ENCODE data around the gene GAS5.
"Not testable (repeated sequence)": the region's sequence is repeated elsewhere in the genome, so short reads cannot be mapped to it uniquely, and the experiment has no call there.

Gene GAS5

DNA sequence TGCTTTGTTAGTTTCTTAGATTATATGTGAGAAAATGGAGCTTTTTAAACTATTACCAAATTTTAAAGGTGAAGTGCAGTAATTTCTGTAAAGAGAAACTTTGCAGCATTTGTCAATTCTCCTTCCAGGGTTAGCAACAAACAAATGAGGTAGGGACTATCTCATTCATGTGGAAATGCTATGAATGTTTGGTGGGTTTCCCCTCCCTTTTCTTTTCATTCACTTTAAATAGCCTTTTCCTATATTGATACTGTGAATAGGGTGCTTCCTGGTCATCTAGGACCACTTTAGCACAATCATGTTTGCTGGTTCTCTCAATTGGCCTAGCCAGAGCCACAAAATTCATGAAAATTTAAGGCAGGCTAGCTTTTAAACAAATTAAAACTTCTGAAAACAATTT, 21.0 kb upstream of the GAS5 start:
- POLR2A ChIA-PET: interaction anchor here (0.9 kb wide), 1 partner anchor 21 kb away, joined by 3 read pairs; the partner anchor contains the start of genes GAS5 and ZBTB37
- TF ChIP-seq, protein P1, sequence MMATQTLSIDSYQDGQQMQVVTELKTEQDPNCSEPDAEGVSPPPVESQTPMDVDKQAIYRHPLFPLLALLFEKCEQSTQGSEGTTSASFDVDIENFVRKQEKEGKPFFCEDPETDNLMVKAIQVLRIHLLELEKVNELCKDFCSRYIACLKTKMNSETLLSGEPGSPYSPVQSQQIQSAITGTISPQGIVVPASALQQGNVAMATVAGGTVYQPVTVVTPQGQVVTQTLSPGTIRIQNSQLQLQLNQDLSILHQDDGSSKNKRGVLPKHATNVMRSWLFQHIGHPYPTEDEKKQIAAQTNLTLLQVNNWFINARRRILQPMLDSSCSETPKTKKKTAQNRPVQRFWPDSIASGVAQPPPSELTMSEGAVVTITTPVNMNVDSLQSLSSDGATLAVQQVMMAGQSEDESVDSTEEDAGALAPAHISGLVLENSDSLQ (IDR thresholded peaks at IDR 0.05): no peak
- TF ChIP-seq ELF4 (IDR thresholded peaks at IDR 0.05) (no peak), ARNT (IDR thresholded peaks at IDR 0.05) (no peak), HDGF (IDR thresholded peaks at IDR 0.05; ENCODE audit: borderline replicate concordance) (no peak), LEF1 (IDR thresholded peaks at IDR 0.05; ENCODE audit: borderline replicate concordance) (no peak), L3MBTL2 (conservative IDR thresholded peaks at IDR 0.05) (no peak), FOXK2 (IDR thresholded peaks at IDR 0.05) (no peak), SP1 (IDR thresholded peaks at IDR 0.05) (no peak), TARDBP (IDR thresholded peaks at IDR 0.05) (no peak), ZNF384 (IDR thresholded peaks at IDR 0.05) (no peak), FOXA1 (IDR thresholded peaks at IDR 0.05) (no peak), BHLHE40 (IDR thresholded peaks at IDR 0.05; ENCODE audit: borderline replicate concordance) (no peak), SUZ12 (IDR thresholded peaks at IDR 0.05) (no peak), FOXM1 (IDR thresholded peaks at IDR 0.05; ENCODE audit: borderline replicate concordance) (no peak), NFRKB (IDR thresholded peaks at IDR 0.05) (no peak), CTBP1 (IDR thresholded peaks at IDR 0.05; ENCODE audit: borderline replicate concordance) (no peak)
- CTCF ChIA-PET: interaction anchor here (0.7 kb wide), 1 partner anchor 110 kb away, joined by 4 read pairs; no protein-coding TSS in a partner anchor
- no peak for DNase-seq (ENCODE audit: extremely low spot score)

DNA sequence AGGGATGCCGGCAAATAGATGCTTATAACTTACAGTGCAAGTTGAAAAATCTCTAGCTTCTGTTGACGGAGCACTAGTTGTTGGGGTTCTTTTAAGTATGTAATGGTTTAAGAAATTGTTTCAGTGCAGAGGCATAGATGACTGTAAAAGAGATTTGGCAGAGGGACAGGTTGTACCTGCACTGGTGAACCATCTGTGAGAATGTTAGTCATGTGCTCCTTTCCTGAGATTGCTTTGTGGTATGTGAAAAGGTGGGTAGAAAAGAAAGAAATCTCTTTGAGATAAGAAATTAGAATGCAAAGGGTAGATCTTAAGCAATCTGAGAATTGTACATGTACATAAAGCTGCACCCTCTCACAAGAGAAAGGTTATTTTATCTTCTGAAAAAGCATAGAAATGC, 19.8 kb upstream of the GAS5 start:
- POLR2A ChIA-PET: no interaction called here
- TF ChIP-seq LEF1 (IDR thresholded peaks at IDR 0.05; ENCODE audit: borderline replicate concordance): no peak
- no peak for TF ChIP-seq BHLHE40 (IDR thresholded peaks at IDR 0.05; ENCODE audit: borderline replicate concordance)
- TF ChIP-seq ARNT (IDR thresholded peaks at IDR 0.05): no peak
- no peak for TF ChIP-seq L3MBTL2 (conservative IDR thresholded peaks at IDR 0.05)
- no peak for TF ChIP-seq ELF4 (IDR thresholded peaks at IDR 0.05)
- TF ChIP-seq FOXA1 (IDR thresholded peaks at IDR 0.05): no peak
- no peak for TF ChIP-seq TARDBP (IDR thresholded peaks at IDR 0.05)
- no peak for TF ChIP-seq SUZ12 (IDR thresholded peaks at IDR 0.05)
- no peak for TF ChIP-seq SP1 (IDR thresholded peaks at IDR 0.05)
- no peak for TF ChIP-seq CTBP1 (IDR thresholded peaks at IDR 0.05; ENCODE audit: borderline replicate concordance)
- TF ChIP-seq, protein P1 (IDR thresholded peaks at IDR 0.05): no peak
- no peak for TF ChIP-seq FOXK2 (IDR thresholded peaks at IDR 0.05)
- TF ChIP-seq ZNF384 (IDR thresholded peaks at IDR 0.05): no peak
- no peak for TF ChIP-seq FOXM1 (IDR thresholded peaks at IDR 0.05; ENCODE audit: borderline replicate concordance)
- TF ChIP-seq HDGF (IDR thresholded peaks at IDR 0.05; ENCODE audit: borderline replicate concordance): no peak
- no peak for TF ChIP-seq NFRKB (IDR thresholded peaks at IDR 0.05)
- CTCF ChIA-PET: no interaction called here
- no peak for DNase-seq (ENCODE audit: extremely low spot score)

DNA sequence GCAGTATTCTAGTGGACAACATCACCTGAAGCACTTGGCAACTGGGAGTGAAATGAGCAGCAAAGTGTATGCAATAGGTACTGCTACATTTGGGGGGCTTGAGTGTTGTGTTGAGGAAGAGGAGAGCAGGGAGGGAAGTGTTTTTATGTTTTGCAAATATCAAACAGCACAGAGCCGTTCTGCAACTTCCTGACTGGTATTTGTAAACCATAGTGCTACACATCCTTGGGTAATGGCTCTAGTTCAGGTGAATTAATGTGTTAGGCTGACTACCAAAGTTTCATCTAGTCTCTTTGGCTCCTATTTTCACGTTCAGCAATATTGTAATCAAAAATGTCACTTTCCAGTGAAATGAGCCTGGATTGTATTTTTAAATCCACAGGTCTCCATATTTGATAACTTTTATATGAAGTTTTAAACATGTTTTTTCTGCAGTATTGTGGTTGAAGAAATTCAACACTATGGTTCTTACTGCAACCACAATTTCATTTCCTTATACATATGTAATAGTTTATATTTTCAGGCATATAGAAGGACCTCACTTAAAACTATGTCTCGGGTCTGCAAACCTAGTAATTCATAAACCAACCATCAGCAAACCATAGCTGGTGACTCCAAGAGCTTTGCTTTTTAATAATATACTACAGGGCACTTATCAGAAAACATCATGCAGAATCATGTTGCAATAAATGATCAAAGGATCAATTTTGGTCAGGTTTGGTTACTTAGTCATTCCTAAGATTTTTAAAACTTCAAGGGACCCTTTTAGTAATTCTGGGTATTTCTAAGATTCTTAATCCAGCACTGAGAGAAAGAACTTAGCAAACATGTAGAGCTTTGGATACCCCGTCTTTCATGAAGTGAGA, 19.2 kb upstream of the GAS5 start:
- DNase-seq (ENCODE audit: extremely low spot score): no peak
- ChIA-PET POLR2A (no interaction called here), CTCF (no interaction called here)
- TF ChIP-seq LEF1 (IDR thresholded peaks at IDR 0.05; ENCODE audit: borderline replicate concordance) (no peak), CTBP1 (IDR thresholded peaks at IDR 0.05; ENCODE audit: borderline replicate concordance) (no peak), HDGF (IDR thresholded peaks at IDR 0.05; ENCODE audit: borderline replicate concordance) (no peak), FOXM1 (IDR thresholded peaks at IDR 0.05; ENCODE audit: borderline replicate concordance) (no peak), TARDBP (IDR thresholded peaks at IDR 0.05) (no peak), ELF4 (IDR thresholded peaks at IDR 0.05) (no peak), ZNF384 (IDR thresholded peaks at IDR 0.05) (no peak), FOXK2 (IDR thresholded peaks at IDR 0.05) (no peak), SUZ12 (IDR thresholded peaks at IDR 0.05) (no peak)
- TF ChIP-seq, protein P1 (IDR thresholded peaks at IDR 0.05): no peak

DNA sequence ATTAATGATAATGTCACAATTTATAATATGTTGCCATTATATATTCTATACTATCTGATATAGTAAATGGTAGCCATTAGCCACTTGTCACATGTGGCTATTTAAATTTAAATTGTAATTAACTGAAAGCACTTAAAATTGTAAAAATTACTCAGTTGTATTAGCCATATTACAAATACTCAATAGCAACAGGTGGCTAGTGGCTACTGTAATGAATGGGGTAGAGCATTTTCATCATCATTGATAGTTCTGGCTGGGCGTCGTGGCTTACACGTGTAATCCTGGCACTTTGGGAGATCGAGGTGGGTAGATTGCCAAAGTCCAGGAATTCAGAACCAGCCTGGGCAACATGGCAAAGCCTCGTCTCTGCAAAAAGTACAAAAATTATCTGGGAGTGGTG, 16.9 kb upstream of the GAS5 start:
- POLR2A ChIA-PET: no interaction called here
- CTCF ChIA-PET: no interaction called here
- no peak for DNase-seq (ENCODE audit: extremely low spot score)
- TF ChIP-seq CTBP1 (IDR thresholded peaks at IDR 0.05; ENCODE audit: borderline replicate concordance): no peak
- no peak for TF ChIP-seq NFRKB (IDR thresholded peaks at IDR 0.05)
- no peak for TF ChIP-seq L3MBTL2 (conservative IDR thresholded peaks at IDR 0.05)
- TF ChIP-seq ZNF384 (IDR thresholded peaks at IDR 0.05): no peak
- no peak for TF ChIP-seq ELF4 (IDR thresholded peaks at IDR 0.05)
- TF ChIP-seq FOXA1 (IDR thresholded peaks at IDR 0.05): no peak
- TF ChIP-seq FOXM1 (IDR thresholded peaks at IDR 0.05; ENCODE audit: borderline replicate concordance): no peak
- no peak for TF ChIP-seq LEF1 (IDR thresholded peaks at IDR 0.05; ENCODE audit: borderline replicate concordance)

DNA sequence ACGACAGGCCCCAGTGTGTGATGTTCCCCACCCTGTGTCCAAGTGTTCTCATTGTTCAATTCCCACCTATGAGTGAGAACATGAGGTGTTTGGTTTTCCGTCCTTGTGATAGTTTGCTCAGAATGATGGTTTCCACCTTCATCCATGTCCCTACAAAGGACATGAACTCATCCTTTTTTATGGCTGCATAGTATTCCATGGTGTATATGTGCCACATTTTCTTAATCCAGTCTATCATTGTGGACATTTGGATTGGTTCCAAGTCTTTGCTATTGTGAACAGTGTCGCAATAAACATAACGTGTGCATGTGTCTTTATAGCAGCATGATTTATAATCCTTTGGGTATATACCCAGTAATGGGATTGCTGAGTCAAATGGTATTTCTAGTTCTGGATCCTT, 13.3 kb upstream of the GAS5 start:
- DNase-seq (ENCODE audit: extremely low spot score); CTCF ChIA-PET; POLR2A ChIA-PET: not testable (repeated sequence)

DNA sequence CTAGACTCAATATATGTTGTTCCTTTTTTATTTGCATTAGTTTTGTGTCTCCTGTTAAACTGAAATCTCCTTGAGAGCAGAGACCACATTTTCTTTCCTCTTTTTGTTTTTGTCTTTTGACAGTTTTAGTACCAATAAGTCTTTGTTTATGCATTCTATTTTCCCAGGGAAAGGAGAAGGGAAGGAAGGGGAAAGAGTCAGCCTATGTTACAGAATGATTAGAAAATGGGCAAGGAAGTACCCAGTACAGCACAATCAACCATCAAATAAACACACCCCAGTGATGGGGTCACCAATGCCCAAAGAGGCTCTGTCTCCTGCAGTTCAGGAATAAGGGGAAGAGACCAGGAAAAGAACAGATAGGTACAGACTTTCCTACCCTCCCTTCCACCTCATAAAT, 10.5 kb upstream of the GAS5 start:
- ChIA-PET POLR2A (interaction anchor here (2.3 kb wide), 1 partner anchor 10 kb away, joined by 7 read pairs; the partner anchor contains the start of genes GAS5 and ZBTB37), CTCF (no interaction called here)
- TF ChIP-seq LEF1 (IDR thresholded peaks at IDR 0.05; ENCODE audit: borderline replicate concordance): no peak
- TF ChIP-seq NFRKB (IDR thresholded peaks at IDR 0.05): no peak
- no peak for TF ChIP-seq ZNF384 (IDR thresholded peaks at IDR 0.05)
- no peak for TF ChIP-seq ARNT (IDR thresholded peaks at IDR 0.05)
- no peak for TF ChIP-seq FOXM1 (IDR thresholded peaks at IDR 0.05; ENCODE audit: borderline replicate concordance)
- TF ChIP-seq HDGF (IDR thresholded peaks at IDR 0.05; ENCODE audit: borderline replicate concordance): no peak
- no peak for TF ChIP-seq SUZ12 (IDR thresholded peaks at IDR 0.05)
- TF ChIP-seq CTBP1 (IDR thresholded peaks at IDR 0.05; ENCODE audit: borderline replicate concordance): no peak
- no peak for TF ChIP-seq SP1 (IDR thresholded peaks at IDR 0.05)
- no peak for TF ChIP-seq FOXK2 (IDR thresholded peaks at IDR 0.05)
- no peak for TF ChIP-seq TARDBP (IDR thresholded peaks at IDR 0.05)
- no peak for TF ChIP-seq FOXA1 (IDR thresholded peaks at IDR 0.05)
- no peak for DNase-seq (ENCODE audit: extremely low spot score)

Data from HEK293T (cell line).